ENCODE results near the gene NDST3.

DNA sequence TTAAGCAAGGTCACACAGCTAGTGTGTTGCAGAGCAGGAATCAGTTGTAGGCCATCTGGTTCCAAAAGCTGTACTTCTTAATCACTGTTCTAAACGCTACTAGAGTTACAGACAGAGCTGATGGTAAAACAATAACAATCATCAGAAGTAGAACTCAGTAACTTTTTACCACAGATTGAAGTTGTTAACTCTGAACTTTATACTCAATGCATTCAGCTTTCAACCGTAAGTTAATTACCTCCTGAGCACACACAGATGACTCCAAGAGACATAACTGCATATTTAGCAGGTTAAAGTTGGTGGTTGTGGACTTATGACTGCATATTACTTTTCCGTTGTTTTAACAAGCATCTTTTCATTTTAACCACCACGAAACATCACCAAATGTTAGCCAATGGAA is 191.2 kb downstream of the NDST3 start:
- TF ChIP-seq CTCF (IDR thresholded peaks at IDR 0.05; ENCODE audit: low read depth, low read length) (no peak), POLR2A (IDR thresholded peaks at IDR 0.05; ENCODE audit: extremely low read depth, insufficient read length) (no peak)

Measured in NB4 (cell line).